HG03432 (cell line): ENCODE results near the gene CELA2B.
"Not testable (repeated sequence)": the region's sequence is repeated elsewhere in the genome, so short reads cannot be mapped to it uniquely, and the experiment has no call there.

Experiments used
- ATAC-seq: cut with Tn5 transposase; IDR thresholded peaks from one replicate; pipeline ENCODE4 v1.9.1; 2021; ENCODE audit warnings: mild to moderate bottlenecking, moderate library complexity; ENCODE audit not compliant: unreplicated experiment

The CELA2B gene

DNA sequence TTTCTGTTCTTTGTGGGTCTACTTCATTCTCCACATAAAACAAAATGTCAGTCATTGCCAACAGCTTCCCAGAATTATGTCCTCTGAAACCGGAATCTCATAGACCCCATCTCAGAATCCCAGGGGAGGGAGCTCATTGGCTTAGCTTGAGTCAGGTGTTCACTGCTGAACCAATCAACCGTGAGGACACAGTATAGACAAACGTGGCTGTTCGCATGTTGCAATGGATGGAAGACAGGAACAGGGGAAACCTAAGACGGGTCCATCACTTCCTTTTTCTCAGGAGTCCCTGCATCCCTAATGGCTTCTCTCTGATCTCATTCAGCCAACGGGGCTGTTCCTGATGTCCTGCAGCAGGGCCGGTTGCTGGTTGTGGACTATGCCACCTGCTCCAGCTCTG, 10.2 kb upstream of the CELA2B start:
- ATAC-seq: no peak

DNA sequence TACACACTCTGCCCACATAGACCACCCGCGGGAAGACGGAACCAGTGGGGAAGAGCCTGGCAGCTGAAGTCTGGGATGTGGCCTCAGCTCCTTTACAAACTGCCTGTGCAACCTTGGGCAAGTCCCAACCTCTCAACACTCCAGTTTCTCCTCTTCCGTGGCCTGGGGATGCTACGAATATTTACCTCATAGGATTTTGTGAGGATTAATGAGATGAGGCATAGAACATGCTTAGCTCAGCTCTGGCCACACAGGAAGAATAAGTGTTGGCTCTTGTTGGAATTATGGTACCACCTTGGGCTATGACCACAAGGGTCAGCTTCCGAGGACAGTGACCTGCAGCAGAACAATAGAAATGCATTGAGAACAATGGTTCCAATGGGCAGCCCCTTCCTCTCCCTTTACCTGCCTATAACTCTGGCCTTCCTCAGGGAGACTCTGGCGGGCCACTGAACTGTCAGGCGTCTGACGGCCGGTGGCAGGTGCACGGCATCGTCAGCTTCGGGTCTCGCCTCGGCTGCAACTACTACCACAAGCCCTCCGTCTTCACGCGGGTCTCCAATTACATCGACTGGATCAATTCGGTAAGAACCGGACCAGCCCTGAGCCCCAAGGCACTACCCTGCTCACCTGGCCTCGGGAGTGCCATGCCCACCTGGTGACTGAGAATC, 8.8 kb upstream of the CELA2B start:
- not testable (repeated sequence) for ATAC-seq

DNA sequence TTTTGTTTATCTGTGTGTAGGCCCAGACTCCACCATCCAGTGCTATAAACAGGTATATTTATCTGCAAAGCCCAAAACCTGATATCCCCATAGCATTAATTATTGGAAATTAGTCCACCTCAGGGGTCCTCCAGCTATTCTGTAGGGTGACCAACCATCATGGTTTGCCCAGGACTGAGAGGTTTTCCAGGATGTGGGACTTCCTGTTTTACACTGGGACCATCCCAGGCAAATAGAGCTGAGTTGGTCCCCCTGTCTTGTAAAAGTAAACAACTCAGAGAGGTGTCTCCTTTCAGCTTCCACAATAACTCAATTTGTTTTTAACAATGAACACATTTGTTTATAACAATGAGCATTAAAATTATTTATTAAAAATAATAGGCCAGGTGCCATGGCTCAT, 7.8 kb upstream of the CELA2B start:
- ATAC-seq: no peak

DNA sequence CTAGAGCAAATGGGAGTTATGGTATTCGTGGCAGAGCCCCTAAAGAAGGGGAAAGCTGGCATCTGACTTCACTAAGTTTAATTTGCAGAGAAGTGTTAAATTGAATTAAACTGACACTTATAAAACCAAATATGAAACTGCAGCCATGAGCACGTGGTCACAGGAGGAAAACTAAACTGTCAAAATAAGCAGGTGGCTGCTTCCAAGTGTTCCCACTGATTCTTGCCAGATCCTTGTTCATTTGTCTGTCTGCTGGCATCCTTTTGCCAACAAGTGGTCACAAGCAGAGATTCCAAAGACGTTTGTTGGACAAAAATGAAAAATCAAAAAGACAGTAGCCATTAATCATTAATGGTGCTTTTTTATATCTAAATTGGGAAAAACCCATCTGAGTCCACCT, 6.5 kb upstream of the CELA2B start:
- no peak for ATAC-seq

DNA sequence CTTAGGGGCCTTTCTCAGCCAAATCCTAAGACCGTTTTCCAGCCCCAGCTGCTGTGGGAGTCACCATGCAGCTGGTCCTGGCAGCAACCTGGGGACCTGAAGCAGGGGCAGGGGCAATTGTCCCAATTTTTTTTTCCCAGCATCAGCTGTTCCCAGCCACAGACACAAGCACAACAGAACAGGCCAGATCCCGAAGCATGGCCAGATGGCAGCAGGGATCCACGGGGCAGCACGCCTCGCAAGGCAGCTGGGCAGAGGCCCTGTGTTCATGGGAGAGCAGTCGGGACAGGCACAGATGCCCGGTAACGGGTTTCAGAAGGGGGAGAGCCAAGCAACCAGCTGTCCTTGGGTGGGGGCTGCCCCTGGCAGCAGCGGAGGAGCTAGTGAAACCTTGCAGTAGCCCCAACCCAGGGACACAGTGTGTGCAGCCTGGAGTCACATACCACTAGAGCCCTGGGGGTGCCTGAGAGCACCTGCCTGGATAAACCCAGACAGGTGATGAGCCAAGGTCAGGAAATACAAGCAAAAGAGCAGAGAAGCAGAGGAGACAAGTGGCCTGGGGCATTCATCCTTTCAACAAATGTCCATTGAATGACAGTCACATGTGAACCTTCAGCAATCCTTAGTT, 6.0 kb upstream of the CELA2B start:
- not testable (repeated sequence) for ATAC-seq

DNA sequence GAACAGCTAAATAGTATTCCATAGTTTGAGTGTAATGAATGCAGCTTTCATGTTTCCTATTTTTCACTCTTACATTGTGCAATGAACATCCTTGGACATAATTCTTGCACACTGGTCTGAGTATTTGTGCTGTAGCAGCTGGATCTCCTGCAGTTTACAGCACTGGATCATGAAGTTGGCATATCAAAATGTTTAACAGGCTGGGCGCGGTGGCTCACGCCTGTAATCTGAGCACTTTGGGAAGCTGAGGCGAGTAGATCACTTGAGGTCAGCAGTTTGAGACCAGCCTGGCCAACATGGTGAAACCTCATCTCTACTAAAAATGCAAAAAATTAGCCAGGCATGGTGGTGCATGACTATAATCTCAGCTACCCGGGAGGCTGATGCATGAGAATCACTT, 4.8 kb upstream of the CELA2B start:
- ATAC-seq: not testable (repeated sequence)

DNA sequence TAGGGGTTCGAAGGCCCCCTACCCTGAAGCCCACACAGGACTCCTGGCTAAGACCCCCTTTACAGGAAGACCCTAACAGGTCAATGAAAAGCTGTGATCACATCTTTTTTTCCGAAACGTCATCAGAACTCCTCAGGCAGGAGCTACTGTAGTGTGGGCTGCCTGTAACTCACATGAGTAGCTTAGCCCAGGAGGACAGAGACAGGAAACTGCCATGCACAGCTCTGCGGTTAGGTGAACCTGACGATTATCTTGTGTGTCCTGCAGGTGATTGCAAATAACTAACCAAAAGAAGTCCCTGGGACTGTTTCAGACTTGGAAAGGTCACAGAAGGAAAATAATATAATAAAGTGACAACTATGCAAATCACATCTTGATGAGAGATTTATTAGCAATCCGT, 4.2 kb upstream of the CELA2B start:
- ATAC-seq: not testable (repeated sequence)

DNA sequence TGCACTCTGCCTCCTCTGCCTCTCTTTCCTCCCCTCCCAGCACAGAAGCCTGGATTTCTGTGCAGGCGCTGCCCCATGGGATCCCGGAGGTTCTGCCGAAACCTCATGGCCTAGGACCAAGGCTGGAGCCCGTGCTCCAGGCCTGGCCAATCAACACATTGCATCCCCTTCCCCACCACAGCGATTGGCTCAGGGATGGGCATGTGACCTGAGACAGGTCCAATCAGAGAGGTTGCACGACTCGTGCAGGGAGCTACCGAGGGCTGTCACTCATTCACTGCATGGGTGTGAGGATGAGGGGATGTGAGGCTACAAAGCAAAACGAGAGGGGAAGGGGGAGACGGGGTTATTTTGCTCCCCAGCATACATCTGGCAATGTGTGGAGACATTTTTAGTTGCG, 3.3 kb upstream of the CELA2B start:
- ATAC-seq: no peak

DNA sequence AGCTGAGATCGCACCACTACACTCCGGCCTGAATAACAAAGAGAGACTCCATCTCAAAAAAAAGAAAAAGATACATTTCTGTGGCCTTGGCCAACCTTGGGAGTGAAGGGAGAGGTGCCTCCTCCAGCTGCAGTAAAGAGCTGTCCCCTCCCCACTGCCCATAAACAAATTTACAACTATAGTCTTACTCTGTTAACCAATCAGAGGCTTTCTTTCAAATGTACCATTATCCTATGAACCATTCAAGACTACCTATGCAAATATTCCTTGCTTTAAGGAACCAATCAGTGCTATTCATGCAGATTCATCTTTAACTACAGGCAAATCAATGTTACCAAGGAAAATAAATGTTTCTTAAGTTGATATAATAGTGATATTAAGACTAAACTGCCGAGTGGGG, 1.0 kb downstream of the CELA2B start:
- no peak for ATAC-seq

DNA sequence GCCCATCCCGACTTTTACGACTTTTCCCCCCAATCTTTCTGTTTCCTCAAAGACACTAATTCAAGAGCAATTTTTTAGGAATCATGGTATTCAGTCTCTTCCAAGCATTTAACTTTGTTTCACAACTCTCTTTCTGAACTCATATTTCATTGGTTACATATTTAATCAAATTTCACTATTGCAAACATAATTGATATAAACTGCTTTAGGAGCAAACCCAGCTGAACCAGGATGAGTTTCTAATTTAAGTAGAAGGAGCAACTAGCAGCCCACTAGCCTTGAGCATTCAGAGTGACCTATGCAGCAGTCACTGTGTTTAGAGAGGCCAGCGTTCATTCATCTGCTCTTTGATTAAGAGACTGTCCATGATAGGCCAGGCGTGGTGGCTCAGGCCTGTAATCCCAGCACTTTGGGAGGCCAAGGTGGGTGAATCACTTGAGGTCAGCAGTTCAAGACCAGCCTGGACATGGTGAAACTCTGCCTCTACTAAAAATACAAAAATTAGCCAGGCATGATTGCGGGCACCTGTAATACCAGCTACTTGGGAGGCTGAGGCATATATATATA, 1.8 kb downstream of the CELA2B start:
- no peak for ATAC-seq

DNA sequence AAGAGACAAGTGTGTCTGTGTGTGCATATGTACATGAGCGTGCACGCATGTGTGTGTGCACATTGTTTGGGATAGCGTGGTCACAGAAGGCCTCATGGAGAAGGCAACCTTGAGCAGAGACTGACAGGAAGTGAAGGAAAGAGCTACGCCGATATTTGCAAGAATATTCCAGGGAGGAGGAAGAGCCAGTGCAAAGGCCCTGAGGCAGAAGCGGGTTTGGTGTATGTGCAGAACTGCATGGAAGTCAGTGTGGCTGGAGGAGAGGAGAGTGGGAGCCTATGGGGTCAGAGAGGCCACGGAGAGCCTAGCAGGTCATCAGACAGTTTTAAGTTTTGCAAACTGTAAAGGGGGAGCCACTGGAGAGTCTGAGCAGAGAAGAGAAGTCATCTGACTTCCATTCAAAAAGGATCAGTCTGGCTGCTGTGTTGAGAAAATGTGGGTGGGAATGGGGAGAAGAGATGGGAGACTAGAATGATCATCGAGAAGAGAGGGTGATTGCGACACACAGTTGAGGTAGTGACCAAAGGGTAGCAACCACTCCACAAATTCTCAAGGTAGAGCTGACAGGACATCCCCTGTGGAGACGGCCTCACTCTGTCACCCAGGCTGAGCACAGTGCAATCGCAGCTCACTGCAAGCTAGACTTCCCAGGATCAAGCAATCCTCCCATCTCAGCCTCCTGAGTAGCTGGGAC, 3.9 kb downstream of the CELA2B start:
- ATAC-seq: no peak

DNA sequence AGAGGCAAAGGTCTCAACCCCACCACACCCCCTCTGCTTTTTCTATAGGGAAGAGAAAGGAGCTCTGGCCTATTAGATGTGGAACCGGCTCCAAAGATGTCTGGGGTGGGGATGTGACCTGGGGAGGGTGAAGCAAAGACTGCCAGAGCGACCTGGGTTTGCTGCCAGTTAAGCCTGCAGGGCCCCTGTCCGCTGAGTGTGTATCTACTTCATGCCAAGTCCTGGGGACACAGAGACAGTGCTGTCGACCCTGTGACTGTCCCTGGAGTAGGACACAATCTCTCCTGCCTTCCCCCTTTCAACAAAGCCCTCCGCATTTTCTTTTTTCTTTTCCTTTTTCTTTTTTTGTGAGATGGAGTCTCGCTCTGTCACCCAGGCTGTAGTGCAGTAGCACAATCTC, 6.6 kb downstream of the CELA2B start:
- not testable (repeated sequence) for ATAC-seq

DNA sequence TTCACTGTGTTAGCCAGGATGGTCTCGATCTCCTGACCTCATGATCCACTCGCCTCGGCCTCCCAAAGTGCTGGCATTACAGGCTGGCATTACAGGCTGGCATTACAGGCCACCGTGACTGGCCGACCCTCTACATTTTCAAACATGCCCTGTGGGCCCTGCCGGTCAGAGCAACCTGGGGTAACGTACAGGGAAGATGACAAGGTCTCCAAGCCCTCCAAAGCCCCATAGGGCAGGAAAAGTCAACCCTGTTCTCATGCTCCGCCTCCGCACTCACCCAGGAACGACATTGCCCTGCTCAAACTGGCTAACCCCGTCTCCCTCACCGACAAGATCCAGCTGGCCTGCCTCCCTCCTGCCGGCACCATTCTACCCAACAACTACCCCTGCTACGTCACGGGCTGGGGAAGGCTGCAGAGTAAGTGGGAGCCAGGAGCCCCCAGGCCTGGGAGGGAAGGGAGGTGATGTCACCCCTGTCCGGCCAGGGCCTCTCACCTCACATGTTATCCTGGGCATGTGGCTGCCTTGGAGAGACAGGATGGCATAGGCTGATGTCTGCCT, 7.2 kb downstream of the CELA2B start:
- not testable (repeated sequence) for ATAC-seq

DNA sequence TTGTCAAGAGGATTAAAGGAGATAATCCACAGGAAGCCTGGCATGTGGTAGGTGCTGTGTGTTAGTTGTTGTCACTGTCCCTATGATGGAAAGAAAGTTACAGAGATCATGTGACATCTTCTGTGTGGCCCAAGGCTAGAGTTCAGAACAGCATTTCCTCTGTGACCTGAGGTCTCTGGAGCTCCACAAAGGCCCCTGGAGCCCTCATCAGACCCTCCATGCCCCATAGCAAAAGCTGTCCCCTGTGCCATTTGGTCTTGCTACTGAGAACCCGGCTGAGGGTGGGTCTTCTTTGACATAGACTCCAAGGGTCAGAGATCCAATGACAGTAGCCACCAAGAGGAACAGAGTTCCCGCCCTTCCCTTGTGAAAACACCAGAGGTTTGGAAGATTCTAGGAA, 8.1 kb downstream of the CELA2B start:
- ATAC-seq: no peak

DNA sequence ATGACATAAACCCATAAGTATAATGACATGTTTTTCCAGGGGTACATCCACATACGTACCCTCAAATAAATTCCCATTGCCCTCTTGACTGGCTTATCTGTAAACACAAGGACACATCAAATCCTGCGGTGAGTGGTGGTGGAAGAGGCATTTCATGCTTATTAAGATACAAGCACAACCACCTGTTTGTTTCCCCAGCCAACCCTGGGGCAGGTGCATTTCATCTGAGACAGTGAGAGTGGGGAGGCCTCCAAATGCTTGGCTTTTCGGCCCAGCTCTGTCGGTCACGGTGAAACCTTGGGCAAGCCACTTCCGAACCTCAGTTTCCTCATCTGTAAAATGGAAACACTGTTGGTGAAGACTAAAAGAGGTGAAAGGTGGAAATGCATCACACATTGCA, 8.5 kb downstream of the CELA2B start:
- ATAC-seq: not testable (repeated sequence)

DNA sequence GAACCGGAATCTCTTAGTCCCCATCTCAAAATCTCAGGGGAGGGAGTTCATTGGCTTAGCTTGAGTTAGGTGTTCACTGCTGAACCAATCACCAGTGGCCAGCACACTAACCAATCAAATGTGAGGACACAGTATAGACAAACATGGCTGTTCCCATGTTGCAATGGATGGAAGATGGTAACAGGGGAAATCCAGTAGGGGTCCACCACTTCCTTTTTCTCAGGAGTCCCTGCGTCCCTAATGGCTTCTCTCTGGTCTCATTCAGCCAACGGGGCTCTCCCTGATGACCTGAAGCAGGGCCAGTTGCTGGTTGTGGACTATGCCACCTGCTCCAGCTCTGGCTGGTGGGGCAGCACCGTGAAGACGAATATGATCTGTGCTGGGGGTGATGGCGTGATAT, 9.7 kb downstream of the CELA2B start:
- no peak for ATAC-seq

DNA sequence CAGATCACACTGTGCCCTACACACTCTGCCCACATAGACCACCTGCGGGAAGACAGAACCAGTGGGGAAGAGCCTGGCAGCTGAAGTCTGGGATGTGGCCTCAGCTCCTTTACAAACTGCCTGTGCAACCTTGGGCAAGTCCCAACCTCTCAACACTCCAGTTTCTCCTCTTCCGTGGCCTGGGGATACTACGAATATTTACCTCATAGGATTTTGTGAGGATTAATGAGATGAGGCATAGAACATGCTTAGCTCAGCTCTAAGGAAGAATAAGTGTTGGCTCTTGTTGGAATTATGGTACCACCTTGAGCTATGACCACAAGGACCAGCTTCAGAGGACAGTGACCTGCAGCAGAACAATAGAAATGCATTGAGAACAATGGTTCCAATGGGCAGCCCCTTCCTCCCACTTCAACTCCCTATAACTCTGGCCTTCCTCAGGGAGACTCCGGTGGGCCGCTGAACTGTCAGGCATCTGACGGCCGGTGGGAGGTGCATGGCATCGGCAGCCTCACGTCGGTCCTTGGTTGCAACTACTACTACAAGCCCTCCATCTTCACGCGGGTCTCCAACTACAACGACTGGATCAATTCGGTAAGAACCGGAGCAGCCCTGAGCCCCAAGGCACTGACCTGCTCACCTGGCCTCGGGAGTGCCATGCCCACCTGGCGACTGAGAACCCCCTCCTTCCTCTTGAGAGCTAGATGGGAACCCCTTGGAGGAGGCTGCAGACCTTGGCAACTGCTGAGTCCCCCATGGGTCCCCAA, 11.1 kb downstream of the CELA2B start:
- ATAC-seq: not testable (repeated sequence)

DNA sequence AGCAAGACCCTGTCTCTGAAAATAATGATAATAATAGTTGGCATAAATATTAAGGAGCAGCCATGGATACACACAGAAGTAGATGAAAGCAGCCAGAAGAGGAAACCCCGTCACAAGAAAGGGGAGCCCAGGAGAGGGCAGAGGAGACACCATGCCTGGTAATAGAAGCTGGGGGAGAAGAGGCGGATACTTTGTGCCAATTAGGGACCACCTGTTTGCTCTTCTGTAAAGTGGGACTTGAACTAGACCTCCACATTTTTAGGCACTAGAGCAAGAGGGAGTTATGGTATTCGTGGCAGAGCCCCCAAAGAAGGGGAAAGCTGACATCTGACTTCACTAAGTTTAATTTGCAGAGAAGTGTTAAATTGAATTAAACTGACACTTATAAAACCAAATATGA, 12.5 kb downstream of the CELA2B start:
- ATAC-seq: no peak

DNA sequence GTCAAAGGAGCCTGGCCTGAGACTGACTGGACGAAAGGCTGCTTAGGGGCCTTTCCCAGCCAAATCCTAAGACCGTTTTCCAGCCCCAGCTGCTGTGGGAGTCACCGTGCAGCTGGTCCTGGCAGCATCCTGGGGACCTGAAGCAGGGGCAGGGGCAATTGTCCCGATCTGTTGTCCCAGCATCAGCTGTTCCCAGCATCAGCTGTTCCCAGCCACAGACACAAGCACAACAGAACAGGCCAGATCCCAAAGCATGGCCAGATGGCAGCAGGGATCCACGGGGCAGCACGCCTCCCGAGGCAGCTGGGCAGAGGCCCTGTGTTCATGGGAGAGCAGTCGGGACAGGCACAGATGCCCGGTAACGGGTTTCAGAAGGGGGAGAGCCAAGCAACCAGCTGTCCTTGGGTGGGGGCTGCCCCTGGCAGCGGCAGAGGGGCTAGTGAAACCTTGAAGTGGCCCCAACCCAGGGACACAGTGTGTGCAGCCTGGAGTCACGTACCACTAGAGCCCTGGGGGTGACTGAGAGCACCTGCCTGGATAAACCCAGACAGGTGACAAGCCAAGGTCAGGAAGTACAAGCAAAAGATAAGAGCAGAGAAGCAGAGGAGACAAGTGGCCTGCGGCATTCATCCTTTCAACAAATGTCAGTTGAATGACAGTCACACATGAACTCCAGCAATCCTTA, 13.3 kb downstream of the CELA2B start:
- no peak for ATAC-seq

DNA sequence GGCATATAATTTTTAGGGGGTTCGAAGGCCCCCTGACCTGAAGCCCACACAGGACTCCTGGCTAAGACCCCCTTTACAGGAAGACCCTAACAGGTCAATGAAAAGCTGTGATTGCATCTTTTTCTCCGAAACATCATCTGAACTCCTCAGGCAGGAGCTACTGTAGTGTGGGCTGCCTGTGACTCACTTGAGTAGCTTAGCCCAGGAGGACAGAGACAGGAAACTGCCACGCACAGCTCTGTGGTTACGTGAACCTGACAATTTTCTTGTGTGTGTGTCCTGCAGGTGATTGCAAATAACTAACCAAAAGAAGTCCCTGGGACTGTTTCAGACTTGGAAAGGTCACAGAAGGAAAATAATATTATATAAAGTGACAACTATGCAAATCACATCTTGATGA, 15.1 kb downstream of the CELA2B start:
- ATAC-seq: not testable (repeated sequence)
